HG03457 (cell line): Measurements from ENCODE around the gene ZBTB11.
"Not testable (repeated sequence)": the region's sequence is repeated elsewhere in the genome, so short reads cannot be mapped to it uniquely, and the experiment has no call there.

ENCODE experiments used
- ATAC-seq: cut with Tn5 transposase; IDR thresholded peaks from one replicate; pipeline ENCODE4 v1.9.1; 2021; ENCODE audit warnings: moderate number of reproducible peaks; ENCODE audit not compliant: unreplicated experiment

The ZBTB11 gene, protein sequence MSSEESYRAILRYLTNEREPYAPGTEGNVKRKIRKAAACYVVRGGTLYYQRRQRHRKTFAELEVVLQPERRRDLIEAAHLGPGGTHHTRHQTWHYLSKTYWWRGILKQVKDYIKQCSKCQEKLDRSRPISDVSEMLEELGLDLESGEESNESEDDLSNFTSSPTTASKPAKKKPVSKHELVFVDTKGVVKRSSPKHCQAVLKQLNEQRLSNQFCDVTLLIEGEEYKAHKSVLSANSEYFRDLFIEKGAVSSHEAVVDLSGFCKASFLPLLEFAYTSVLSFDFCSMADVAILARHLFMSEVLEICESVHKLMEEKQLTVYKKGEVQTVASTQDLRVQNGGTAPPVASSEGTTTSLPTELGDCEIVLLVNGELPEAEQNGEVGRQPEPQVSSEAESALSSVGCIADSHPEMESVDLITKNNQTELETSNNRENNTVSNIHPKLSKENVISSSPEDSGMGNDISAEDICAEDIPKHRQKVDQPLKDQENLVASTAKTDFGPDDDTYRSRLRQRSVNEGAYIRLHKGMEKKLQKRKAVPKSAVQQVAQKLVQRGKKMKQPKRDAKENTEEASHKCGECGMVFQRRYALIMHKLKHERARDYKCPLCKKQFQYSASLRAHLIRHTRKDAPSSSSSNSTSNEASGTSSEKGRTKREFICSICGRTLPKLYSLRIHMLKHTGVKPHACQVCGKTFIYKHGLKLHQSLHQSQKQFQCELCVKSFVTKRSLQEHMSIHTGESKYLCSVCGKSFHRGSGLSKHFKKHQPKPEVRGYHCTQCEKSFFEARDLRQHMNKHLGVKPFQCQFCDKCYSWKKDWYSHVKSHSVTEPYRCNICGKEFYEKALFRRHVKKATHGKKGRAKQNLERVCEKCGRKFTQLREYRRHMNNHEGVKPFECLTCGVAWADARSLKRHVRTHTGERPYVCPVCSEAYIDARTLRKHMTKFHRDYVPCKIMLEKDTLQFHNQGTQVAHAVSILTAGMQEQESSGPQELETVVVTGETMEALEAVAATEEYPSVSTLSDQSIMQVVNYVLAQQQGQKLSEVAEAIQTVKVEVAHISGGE

DNA sequence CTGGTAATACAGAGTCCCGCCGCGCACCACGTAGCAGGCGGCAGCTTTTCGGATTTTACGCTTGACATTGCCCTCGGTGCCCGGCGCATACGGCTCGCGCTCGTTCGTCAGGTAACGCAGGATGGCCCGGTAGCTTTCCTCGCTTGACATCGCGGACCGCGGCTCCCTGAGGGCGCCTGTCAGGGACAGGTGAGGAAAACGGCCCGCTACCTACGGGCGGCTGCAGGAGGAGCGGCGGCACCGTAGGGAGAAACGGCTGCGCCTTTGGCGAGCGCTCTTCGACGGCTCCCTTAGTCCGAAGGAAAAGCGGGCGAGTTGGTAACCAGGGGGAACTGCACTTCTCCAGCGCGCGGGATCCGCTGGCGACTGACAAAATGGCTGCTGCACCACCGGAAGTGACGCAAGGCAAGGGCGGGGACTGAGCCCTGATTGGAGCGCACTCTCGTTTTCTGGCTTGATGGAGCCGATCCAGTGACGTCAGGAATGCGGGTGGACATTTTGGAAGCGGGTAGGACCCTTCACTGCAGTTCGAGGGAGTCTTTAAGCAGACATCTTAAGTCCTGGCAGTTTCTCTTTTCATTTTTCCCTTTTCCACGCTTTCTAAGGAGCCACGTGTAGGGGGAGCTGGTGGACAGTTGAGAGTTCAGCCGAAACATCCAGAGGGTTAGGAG is at the start of gene ZBTB11:
TSS of gene ZBTB11 (minus strand) at position 368 of the 671 bp plus-strand sequence. CDS start at position 150, 218 bp downstream.
- peak; percentile 61 for ATAC-seq

DNA sequence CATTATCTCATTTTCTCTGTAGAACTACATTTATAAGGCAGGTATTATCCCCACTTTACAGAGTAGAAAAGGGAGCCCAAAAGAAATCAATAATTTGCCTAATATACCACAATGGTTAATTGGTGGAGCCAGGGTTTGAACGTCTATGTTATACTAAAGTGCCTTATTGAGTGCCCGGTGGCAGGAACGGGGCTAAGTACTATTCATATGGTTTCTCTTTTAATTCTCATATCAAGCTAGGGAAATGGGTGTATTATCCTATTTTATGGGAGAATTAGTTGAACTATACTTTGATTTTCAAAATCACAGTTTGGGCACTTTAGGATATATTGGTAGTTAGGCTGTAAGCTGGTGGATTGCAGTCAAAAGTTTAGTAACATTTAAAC is 49.0 kb upstream of the ZBTB11 start:
- ATAC-seq, result no peak

DNA sequence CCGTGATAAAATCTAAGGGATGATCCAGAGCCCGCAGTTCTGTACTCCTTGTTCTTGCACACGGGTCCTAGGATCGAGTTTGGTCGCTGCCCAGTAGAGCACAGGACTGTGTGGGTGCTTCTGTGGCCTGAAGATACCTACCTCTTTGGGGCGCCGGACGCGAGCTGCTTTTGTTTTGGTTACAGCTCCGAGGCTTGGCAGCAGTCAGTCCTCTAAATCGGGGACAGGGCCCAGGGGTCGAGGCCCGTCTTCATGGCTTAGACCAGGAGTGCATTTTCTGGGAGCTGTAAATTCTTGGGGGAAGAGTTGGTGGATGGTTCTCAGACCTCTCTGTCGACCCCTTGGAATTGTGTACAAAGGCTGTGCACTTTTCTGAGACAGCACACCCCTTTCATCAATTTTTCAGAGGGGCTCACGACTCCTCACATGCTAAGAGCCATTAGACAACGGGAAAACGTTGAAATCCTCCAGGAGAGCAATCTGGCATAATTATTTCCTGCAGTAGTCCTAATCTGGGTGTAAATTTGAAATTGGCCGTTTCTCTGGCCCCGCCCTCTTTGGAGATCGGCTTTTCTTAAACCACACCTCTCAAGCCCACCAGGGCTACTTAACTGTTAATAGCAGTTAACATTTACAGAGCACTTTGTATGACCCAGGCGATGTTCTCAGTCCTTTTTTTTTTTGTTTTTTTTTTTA is 48.4 kb upstream of the ZBTB11 start:
- ATAC-seq, result peak; percentile 13

DNA sequence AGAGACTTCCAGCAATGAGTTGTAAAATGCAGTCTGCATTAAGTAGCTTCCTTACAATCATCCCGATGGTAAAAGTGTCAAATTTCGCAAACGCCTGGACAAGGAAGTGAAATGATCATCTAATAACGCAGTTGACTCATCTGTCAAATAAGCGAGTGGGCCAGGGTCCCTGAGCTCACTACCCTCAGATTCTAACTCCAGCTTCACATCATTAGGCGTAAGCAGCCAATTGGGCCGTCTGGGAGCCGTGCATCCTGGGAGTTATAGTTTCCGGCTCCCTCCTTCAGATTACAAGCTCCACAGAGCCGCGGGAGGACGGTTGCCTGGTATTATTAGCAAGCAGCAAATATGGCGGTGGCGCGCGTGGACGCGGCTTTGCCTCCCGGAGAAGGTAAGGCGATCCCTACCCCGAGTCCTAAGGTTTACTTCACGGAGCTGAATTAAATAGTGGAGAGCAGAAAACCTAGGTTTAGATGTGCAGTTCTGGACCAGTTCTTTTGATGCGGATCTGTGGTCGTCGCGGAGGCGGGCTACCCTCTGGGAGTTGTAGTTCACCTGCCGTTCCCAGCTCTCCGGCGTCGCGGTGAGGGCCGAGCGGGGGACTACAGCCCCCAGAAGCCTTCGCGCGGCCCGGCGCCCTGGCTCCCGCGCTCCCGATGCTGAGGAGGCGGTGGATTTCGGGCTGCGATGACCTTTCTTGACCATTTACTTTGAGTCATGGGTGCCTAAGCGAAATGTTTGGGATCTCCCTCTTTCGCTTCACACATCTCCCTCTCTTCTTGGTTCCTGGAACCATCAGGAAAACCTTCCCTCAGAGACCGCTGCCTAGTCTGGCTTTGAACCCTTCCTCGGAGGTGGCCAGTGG is 47.6 kb upstream of the ZBTB11 start, which contains the start of gene CEP97:
TSS of gene CEP97 (plus strand) at position 286 of the 865 bp plus-strand sequence. CDS start at position 349, 63 bp downstream.
- peak; percentile 88 for ATAC-seq

DNA sequence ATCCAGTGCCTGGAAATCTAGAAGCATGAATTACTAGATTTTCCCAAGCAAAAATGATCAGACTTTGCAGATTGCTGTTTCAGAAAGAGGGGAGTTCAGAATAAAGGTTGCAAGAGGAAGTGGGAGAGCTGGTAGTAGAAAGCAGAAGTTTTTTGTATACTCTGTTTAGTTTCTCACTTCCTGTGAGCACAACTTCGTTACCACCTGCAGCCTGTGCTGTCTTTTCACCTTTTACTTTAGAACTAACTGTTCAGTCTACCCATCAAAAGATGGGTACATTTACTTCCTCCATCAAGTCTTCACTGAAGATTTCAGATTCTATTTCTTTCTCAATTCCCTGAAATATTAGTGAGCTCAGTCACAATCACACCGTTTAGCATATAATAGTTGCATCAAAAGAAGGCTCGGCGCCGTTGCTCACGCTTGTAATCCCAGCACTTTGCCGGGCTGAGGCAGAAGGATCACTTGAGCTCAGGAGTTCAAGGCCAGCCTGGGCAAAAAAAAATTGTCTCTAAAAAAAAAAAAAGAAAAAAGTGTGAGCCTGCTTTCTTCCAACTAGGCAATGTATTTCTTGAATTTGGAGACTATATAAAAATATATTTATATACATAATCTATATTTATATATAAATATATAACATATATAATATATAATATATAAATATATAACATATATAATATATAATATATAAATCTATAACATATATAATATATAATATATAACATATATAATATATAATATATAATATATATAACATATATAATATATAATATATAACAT is 45.7 kb upstream of the ZBTB11 start:
- peak; percentile 38 for ATAC-seq

DNA sequence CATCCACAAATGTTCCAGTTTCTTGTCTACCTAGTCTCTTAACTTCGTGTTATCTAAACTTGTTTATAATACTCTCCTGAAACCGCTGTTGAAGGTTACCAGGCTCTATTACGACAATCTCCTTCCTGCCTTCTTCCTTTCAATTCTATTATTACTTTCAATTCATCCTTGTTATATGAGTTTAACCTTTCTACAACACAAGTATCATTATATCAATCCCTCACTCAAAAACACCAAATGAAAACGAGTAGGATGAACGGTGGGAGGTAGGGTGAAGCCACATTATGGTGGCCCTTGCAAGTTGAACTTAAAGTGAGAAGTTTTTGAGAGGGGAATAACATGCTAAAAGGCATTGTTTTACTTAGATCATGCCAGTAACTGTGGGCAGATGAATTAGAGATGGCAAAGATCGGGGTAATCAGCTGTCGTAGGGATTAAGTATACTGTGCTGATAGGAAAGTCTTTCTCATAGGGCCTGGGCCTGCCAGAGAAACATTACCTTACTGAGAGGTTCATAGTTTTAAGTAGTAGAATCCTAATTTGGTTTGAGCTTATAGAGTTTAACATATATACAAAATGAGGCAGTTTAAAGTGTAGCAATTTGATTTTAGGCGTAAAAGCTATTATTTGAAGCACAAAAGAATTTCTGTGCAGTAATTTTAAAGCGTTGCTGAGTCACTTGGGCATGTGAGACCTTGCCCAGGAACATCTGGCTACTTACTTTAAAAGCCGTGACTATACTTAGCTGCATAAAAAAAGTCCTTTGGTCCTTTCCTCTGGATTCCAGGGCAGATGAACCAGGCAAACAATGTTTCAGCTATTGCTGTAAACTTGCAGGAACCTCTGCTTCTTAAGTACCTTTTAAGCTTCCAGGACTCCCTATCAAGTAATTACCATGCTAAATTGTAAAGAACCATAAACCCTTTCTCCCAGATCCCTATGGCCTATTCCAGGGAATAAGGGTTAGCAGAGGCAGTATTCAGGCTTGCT is 44.2 kb upstream of the ZBTB11 start:
- no peak for ATAC-seq

DNA sequence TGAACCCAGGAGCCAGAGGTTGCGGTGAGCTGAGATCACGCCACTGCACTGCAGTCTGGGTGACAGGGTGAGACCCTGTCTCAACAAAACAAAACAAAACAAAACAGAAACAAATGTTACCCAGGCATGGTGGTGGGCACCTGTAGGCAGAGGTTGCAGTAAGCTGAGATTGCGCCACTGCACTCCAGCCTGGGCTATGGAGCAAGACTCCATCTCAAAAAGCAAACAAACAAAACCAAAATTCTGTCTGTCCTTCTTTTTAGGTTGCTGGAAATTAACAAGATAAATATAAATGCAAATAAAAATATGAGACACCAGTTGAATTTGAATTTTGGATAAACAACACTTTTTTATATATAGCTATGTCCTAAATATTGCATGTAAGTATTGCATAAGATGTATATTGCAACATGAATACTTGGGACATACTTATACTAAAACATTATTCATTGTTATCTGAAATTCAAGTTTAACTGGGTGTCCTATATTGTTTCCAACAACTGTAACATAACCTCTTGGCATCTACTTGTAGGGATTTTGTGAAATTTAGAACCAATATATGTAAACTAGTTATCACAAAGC is 42.8 kb upstream of the ZBTB11 start:
- ATAC-seq, result no peak

DNA sequence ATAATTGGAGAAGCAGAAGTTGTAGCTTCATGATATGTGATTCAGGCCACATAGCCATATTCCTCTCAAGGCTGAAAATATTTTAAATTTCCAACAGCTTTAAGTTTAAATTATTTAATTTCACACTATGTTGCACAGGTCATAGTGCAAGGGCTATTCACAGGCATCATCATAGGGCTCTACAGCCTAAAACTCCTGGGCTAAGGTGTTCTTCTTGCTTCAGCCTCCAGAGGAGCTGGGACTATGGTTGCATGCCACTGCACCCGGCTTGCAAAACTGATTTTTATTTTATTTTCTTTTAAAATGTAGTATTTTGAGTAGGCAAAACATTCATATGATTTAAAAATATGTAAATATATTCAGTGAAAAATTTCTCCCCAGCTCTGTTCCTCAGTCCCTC is 41.5 kb upstream of the ZBTB11 start:
- ATAC-seq, result no peak

DNA sequence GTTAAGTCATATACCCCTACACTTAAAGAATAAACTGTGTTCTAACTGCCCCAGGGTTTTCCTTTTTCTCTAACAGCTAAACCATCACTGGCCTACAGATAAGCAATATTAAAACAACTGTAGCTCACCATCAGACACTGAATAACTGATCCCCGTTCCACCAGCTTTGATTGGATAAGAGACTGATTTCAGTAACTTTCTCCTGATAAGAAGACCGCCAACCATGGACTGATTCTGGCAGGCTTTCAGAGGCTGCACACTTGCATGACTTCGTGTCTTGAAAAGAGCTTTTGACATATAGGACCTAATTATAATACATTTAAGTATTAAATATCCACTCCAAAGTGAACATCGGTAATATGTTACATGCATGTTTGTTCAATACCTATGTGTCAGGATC is 32.2 kb upstream of the ZBTB11 start:
- no peak for ATAC-seq

DNA sequence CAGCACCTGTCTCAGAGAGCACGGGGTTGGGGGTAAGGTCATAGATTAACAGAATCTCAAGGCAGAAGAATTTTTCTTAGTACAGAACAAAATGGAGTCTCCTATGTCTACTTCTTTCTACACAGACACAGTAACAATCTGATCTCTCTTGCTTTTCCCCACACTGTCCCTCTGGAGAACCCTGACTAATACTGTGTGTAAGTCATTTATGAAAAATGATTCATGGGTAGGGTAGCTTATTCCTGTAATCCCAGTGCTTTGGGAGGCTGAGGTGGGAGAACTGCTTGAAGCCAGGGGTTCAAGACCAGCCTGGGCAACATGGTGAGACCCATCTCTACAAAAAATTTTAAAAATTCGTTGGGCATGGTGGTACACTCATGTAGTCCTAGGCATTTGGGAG is 27.7 kb upstream of the ZBTB11 start:
- not testable (repeated sequence) for ATAC-seq

DNA sequence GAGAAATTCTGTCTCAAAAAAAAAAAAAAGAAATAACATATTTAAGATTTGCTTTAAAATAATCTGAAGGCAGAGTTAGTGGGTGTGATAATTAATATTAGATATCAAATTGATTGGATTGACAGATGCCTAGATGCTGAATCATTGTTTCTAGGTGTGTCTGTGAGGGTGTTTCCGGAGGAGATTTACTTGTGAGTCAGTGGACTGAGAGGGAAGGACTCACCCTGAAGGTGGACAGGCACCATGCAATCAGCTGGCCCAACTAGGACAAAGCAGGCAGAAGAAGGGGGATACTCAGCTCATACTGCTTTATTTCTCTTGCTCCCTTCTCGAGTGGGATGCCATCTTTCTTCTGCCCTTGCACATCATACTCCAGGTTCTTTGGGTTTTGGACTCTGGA is 26.2 kb upstream of the ZBTB11 start:
- no peak for ATAC-seq

DNA sequence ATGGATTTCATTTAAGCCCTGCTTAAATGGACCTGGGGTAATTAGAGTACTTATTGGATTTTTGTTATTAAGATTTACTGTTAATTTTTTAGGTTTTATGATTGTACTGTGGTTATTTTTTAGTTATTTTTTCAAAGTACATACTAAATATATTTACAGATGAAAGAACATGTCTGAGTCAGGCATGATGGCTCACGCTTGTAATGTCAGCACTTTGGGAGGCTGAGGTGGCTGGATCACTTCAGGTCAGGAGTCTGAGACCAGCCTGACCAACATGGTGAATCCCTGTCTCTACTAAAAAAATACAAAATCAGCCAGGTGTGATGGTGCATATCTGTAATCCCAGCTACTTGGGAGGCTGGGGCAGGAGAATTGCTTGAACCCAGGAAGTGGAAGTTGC is 25.8 kb upstream of the ZBTB11 start:
- ATAC-seq, result no peak

DNA sequence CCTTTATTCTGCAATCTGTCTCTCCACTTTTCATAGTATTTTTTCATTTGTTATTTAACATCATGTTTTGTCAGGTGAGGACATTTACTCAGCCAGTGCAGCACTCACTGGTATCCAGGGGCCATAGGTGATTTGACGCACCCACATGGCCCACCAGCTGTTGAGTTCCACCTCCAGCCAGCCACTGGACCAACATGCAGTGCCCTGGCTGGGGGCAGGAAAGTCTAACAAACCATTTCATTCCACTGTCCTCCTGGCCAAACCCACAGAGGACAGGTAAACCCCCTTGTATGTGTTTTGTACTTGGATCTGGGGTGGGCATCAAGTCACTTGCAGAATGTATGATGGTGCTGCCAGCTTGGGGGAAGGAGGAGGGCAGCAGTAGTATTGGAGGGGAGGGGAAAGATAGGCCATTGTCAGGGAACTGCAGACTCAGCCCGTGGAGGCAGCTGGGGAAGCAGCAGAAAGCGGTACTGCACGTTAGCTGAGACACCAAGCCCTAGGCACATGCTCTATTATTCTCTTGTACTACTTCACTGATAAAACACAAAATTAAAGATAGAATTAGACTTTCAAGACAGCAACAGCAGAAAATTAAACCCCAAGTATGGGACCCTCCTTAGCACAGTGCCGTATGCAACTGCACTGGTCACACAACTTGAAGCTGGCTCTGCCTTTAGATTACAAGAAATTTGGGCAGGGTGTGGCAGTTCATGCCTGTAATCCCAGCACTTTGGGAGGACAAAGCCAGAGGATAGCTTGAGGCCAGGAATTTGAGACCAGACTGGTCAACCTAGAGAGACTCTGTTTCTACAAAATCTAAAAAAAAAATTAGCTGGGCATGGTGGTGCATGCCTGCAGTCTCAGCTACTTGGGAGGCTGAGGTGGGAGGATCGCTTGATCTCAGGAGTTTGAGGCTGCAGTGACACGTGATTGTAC is 25.0 kb upstream of the ZBTB11 start:
- ATAC-seq, result no peak

DNA sequence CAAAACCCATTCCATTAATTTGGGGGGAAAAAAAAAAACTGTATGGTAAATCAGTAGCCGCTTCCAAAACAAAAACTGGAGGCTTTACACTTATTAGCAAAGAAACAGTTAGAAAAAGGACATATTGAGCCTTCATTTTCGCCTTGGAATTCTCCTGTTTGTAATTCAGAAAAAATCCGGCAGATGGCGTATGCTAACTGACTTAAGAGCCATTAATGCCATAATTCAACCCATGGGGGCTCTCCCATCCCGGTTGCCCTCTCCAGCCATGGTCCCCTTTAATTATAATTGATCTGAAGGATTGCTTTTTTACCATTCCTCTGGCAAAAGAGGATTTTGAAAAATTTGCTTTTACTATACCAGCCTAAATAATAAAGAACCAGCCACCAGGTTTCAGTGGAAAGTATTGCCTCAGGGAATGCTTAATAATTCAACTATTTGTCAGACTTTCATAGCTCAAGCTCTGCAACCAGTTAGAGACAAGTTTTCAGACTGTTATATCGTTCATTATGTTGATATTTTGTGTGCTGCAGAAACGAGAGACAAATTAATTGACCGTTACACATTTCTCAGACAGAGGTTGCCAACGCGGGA is 18.9 kb upstream of the ZBTB11 start:
- no peak for ATAC-seq

DNA sequence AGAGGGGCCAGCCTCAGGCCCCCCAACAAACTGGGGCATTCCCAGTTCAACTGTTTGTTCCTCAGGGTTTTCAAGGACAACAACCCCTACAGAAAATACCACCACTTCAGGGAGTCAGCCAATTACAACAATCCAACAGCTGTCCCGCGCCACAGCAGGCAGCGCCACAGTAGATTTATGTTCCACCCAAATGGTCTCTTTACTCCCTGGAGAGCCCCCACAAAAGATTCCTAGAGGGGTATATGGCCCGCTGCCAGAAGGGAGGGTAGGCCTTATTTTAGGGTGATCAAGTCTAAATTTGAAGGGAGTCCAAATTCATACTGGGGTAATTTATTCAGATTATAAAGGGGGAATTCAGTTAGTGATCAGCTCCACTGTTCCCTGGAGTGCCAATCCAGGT is 17.9 kb upstream of the ZBTB11 start:
- not testable (repeated sequence) for ATAC-seq

DNA sequence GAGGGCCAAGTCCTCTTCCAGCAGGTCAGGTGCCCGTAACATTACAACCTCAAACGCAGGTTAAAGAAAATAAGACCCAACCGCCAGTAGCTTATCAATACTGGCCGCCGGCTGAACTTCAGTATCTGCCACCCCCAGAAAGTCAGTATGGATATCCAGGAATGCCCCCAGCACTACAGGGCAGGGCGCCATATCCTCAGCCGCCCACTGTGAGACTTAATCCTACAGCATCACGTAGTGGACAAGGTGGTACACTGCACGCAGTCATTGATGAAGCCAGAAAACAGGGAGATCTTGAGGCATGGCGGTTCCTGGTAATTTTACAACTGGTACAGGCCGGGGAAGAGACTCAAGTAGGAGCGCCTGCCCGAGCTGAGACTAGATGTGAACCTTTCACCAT is 16.6 kb upstream of the ZBTB11 start:
- ATAC-seq, result not testable (repeated sequence)
